GM12878 (cell line): Measurements from ENCODE around the gene MLN. TPM values are rescaled to one million over a fixed set of nuclear protein-coding genes. Genes with fewer than 3 reads are reported as not detected.

ENCODE experiments used
- ATAC-seq: fragments of 200-7000 bp; cut with Tn5 transposase; 3 replicates; pipeline ENCODE4 v1.9.1; 2020; ENCODE audit warnings: mild to moderate bottlenecking, moderate library complexity
- BruUV-seq: library from RNA; stranded (reverse); fragments of 400-500 nt; replicated peaks from 2 replicates; lab custom pipeline; 2021; lab: Mats Ljungman, UMichigan
- CTCF ChIA-PET: fragments of 300-600 bp; sonication (Branson Sonifier 250); formaldehyde crosslinking; extraction: SDS; loops from one replicate; lab custom pipeline; 2021; ENCODE audit warnings: inconsistent platforms; lab: Yijun Ruan, JAX
- POLR2A ChIA-PET: fragments of 350-600 bp; formaldehyde crosslinking; extraction: SDS; loops from one replicate; lab custom pipeline; 2021; ENCODE audit warnings: inconsistent platforms; lab: Charles Lee
- RAD21 ChIA-PET: fragments of 300-600 bp; sonication (Branson Sonifier 250); formaldehyde crosslinking; loops from one replicate; lab custom pipeline; 2023; ENCODE audit warnings: antibody characterized with exemption; ENCODE audit not compliant: unreplicated experiment; lab: Charles Lee
- SMC1A ChIA-PET: fragments of 300-600 bp; sonication (Branson Sonifier 250); formaldehyde crosslinking; loops from one replicate; lab custom pipeline; 2023; ENCODE audit not compliant: unreplicated experiment, uncharacterized antibody; lab: Charles Lee
- DNase-seq: peaks from one replicate; pipeline ENCODE4 v3.0.0-alpha.2; 2011; ENCODE audit warnings: low read depth, low spot score
- FAIRE-seq: peaks from 3 replicates; lab custom pipeline; 2011; peaks lifted over from hg19 to GRCh38; lab: Jason Lieb, UNC
- H2AFZ ChIP-seq: 2 replicates; pipeline ENCODE4 v1.6.0; 2011; ENCODE audit warnings: low read depth, low read length, control low read depth; ENCODE audit not compliant: control insufficient read depth
- H3K27ac ChIP-seq: 2 replicates; pipeline ENCODE4 v1.5.1; 2011; ENCODE audit warnings: control low read depth; ENCODE audit not compliant: control insufficient read depth, insufficient read depth
- H3K27me3 ChIP-seq, 2 experiments: replicated peaks in 1 of 2; 2 replicates each; pipeline versions ENCODE4 v1.6.0 to v1.6.1; 2011; ENCODE audit warnings: low read length in 1 of 2; ENCODE audit not compliant: control insufficient read depth in 2 of 2, insufficient read depth in 2 of 2
- H3K36me3 ChIP-seq, 2 experiments: 2 replicates each; pipeline ENCODE4 v1.5.1; 2011; ENCODE audit warnings: low read length in 1 of 2; ENCODE audit not compliant: control insufficient read depth in 2 of 2, insufficient read depth in 2 of 2
- H3K4me1 ChIP-seq: 2 replicates; pipeline ENCODE4 v1.6.1; 2011; ENCODE audit warnings: mild to moderate bottlenecking, low read length, moderate library complexity, mixed read lengths; ENCODE audit not compliant: control insufficient read depth, insufficient read depth
- H3K4me2 ChIP-seq: 2 replicates; pipeline ENCODE4 v1.6.0; 2011; ENCODE audit warnings: control low read depth; ENCODE audit not compliant: control insufficient read depth, insufficient read depth
- H3K4me3 ChIP-seq: fragments of 200-600 bp; sonication (generic); 2 replicates; pipeline ENCODE4 v1.5.1; 2016
- H3K79me2 ChIP-seq: 2 replicates; pipeline ENCODE4 v1.6.0; 2011; ENCODE audit warnings: low read length; ENCODE audit not compliant: control insufficient read depth, insufficient read depth
- H3K9ac ChIP-seq: 2 replicates; pipeline ENCODE4 v1.8.0; 2011; ENCODE audit warnings: low read length, control low read depth, mixed read lengths; ENCODE audit not compliant: control insufficient read depth, insufficient read depth
- H3K9me3 ChIP-seq: replicated peaks from 3 replicates; pipeline ENCODE4 v1.5.1; 2011; ENCODE audit warnings: mild to moderate bottlenecking, low read length; ENCODE audit not compliant: control insufficient read depth, insufficient read depth
- H4K20me1 ChIP-seq: 2 replicates; pipeline ENCODE4 v1.6.0; 2011; ENCODE audit not compliant: control insufficient read depth, insufficient read depth
- POLR2A ChIP-seq: IDR thresholded peaks from 2 replicates; pipeline ENCODE4 v1.6.1; 2011; ENCODE audit warnings: low read depth, mild to moderate bottlenecking, low read length
- ZNF274 ChIP-seq: IDR thresholded peaks from one replicate; pipeline ENCODE4 v1.8.0; 2011; ENCODE audit not compliant: insufficient read length, insufficient read depth
- WGBS: methylation state at CpG from one replicate; pipeline ENCODE4 v1.1.6; 2016; ENCODE audit warnings: low lambda C conversion rate; ENCODE audit not compliant: insufficient replicate concordance, insufficient coverage; ENCODE audit errors: missing lambda C conversion rate; 5-methylcytosine and 5-hydroxymethylcytosine counted together
- in situ Hi-C: fragments of 300-500 bp; cut with MboI; formaldehyde crosslinking; loops from 9 replicates; pipeline ENCODE4 v1.14.3; 2018; ENCODE audit warnings: mixed read lengths
- intact Hi-C: fragments of 100-400 bp; cut with micrococcal nuclease; formaldehyde crosslinking; loops from one replicate; pipeline ENCODE4 v1.14.2; 2022; ENCODE audit not compliant: unreplicated experiment
- polyA plus RNA-seq, 11 experiments: library from polyadenylated mRNA; depleted of rRNA in 4 of 11; unstranded in 6 of 11; stranded (reverse) in 5 of 11; fragments of >200 nt; fragmentation: Nextera tagmentation in 4 of 11; fragmentation: Illumina TruSeq in 1 of 11; extraction: Ambion mirVana in 4 of 11; extraction: Trizol in 1 of 11; gene quantifications; 1 replicate in 1 of 11; 2 replicates in 10 of 11; pipeline versions ENCODE4 v1.2.1 to v1.2.3, GENCODE V29; 2011 to 2016; ENCODE audit warnings: inconsistent platforms in 2 of 11, missing spikeins in 2 of 11, low read depth in 1 of 11
- total RNA-seq, 4 experiments: library from RNA; depleted of rRNA in 3 of 4; stranded (reverse); fragments of >200 nt in 3 of 4; fragmentation: Illumina TruSeq in 1 of 4; extraction: Trizol in 1 of 4; gene quantifications; 2 replicates each; pipeline versions ENCODE4 v1.2.1 to v1.2.3, GENCODE V29; 2013 to 2021

Gene MLN
- total and polyA plus RNA-seq, 10 of the 15 experiments (the other 5 are each of a cell fraction or from before 2014, with no cell fraction given) = not detected

DNA sequence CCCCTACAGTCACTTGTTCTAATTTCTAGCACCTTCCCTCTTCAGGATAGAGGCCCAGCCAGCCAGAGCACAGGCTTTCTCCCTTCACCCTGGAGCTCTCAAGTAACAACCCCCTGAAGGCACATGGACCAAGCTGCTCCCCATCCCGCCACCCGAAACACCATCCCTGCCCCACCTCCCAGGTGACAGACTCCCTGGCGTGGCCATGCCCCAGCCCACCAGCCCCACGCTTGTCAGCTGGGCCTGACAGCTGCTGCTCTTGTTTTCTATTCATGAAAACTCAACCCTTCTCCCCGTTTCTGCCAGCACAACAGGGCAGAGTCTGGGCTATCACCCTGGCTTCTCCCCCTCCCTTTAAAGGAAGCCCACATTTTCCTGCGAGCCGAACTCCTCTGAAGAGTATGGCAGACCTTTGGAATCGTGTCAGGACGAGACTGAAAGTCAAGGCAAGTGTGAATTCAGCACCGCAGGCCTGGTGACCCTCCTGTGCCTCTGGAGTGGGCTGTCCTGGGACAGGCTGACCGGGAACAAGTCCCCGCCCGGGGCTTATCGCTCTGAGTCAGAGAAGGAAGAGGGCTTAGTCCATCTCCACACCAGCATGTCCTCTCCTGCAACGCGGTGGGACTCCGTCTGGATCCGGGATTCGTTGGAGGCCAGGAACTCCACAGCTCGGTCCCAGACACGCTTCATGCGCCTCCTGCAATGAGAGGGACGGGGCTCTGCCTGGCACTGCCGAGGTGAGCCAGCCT lies 31.5 kb downstream of the MLN start:
- Histone ChIP-seq H4K20me1 (no peaks in the 10 kb centered on the region), H3K9me3 (no peaks in the 10 kb centered on the region), H3K4me3 (no peak overlapping the region), H3K4me2 (no peak overlapping the region), H3K36me3 (peaks cover 7 to 14% of the 10 kb centered on the region in 2 experiments), H3K4me1 (no peaks in the 10 kb centered on the region; the same call in 1 of the 2 replicates), H3K27ac (no peak overlapping the region), H3K79me2 (no peaks in the 10 kb centered on the region), H3K9ac (no peak overlapping the region), H3K27me3 (no peaks in the 10 kb centered on the region; a peak in 1 of 4 replicates), H2AFZ (no peak overlapping the region)
- 85% methylated on average over 24 of the region's 24 CpGs for WGBS
- in situ Hi-C loops = no loop called here
- no peak for FAIRE-seq
- no peak for DNase-seq
- TF ChIP-seq ZNF274 = no peak
- TF ChIP-seq POLR2A = 0 out of 2 replicates have a peak, but pooled peaks have one; percentile 0
- peak; percentile 15 for ATAC-seq
- CTCF ChIA-PET = interaction anchor here (0.5 to 5.9 kb wide), 13 partner anchors 7 to 524 kb away, joined by 3 to 40 read pairs (median 7); partner anchors contain the start of gene UQCC2
- SMC1A ChIA-PET = interaction anchor here (0.8 to 2.6 kb wide), 5 partner anchors 15 to 255 kb away, joined by 3 to 9 read pairs (median 4); partner anchors contain the start of gene UQCC2
- no TSS peak for BruUV-seq
- RAD21 ChIA-PET = interaction anchor here (0.6 to 4.6 kb wide), 9 partner anchors 14 to 391 kb away, joined by 3 to 25 read pairs (median 4); partner anchors contain the start of gene UQCC2
- intact Hi-C loops = no loop called here
- POLR2A ChIA-PET = interaction anchor here (1.4 kb wide), 1 partner anchor 255 kb away, joined by 3 read pairs; no protein-coding TSS in a partner anchor
